Liver (tissue), 3 donors: ENCODE data around the gene EPB41L3.

Experiments used
- CTCF ChIP-seq: fragments of 150-350 bp; IDR thresholded peaks from 2 replicates; pipeline ENCODE4 v1.5.1; 2017; ENCODE audit warnings: improper control_type of control experiment, low read depth, low read length; ENCODE audit not compliant: missing input control
- EGR1 ChIP-seq, 2 donors: IDR thresholded peaks; 2 replicates each; pipeline ENCODE4 v1.6.1; 2016 to 2018; ENCODE audit warnings: antibody characterized with exemption in 2 of 2, low read depth in 2 of 2
- GABPA ChIP-seq, 2 donors: IDR thresholded peaks in 1 of 2; conservative IDR thresholded peaks in 1 of 2; 2 replicates each; pipeline ENCODE4 v1.6.1; 2016; ENCODE audit warnings: antibody characterized with exemption in 2 of 2, mild to moderate bottlenecking in 1 of 2, moderate library complexity in 1 of 2
- HNF4G ChIP-seq: IDR thresholded peaks from 2 replicates; pipeline ENCODE4 v1.6.1; 2016; ENCODE audit warnings: antibody characterized with exemption
- JUND ChIP-seq, 2 donors: IDR thresholded peaks; 2 replicates each; pipeline ENCODE4 v1.6.1; 2016; ENCODE audit warnings: antibody characterized with exemption in 2 of 2
- NR2F2 ChIP-seq: IDR thresholded peaks from 2 replicates; pipeline ENCODE4 v1.6.1; 2016; ENCODE audit warnings: antibody characterized with exemption
- RAD21 ChIP-seq, 2 donors: IDR thresholded peaks; 2 replicates each; pipeline ENCODE4 v1.6.1; 2016; ENCODE audit warnings: antibody characterized with exemption in 2 of 2, mild to moderate bottlenecking in 2 of 2
- REST ChIP-seq: IDR thresholded peaks from 2 replicates; pipeline ENCODE4 v1.6.1; 2016; ENCODE audit warnings: antibody characterized with exemption, mild to moderate bottlenecking
- SP1 ChIP-seq: IDR thresholded peaks from 2 replicates; pipeline ENCODE4 v1.6.1; 2018; ENCODE audit warnings: antibody characterized with exemption, mild to moderate bottlenecking
- TAF1 ChIP-seq: conservative IDR thresholded peaks from 2 replicates; pipeline ENCODE4 v1.6.1; 2016; ENCODE audit warnings: antibody characterized with exemption, mild to moderate bottlenecking
- ZBTB33 ChIP-seq: IDR thresholded peaks from 2 replicates; pipeline ENCODE4 v1.6.1; 2016; ENCODE audit warnings: antibody characterized with exemption
- donor health status: healthy.
- donor health status: healthy.

- TF ChIP-seq CTCF, result no peak
- TF ChIP-seq ZBTB33, result no peak
- TF ChIP-seq NR2F2, result no peak
- TF ChIP-seq REST, result no peak
- no peak for TF ChIP-seq JUND (IDR thresholded peaks at IDR 0.05)
- TF ChIP-seq SP1, result no peak
- no peak for TF ChIP-seq RAD21 (IDR thresholded peaks at IDR 0.05)
- TF ChIP-seq TAF1, result no peak
- TF ChIP-seq EGR1 (IDR thresholded peaks at IDR 0.05; ENCODE audit: low read depth in 2 of 2), result no peak
- TF ChIP-seq GABPA (IDR thresholded peaks at IDR 0.05 in 1 of 2, conservative IDR thresholded peaks at IDR 0.05 in 1 of 2), result no peak
- TF ChIP-seq HNF4G, result no peak
Observed at GRCh38 chr18:5516841-5517240, 27.0 kb downstream of the EPB41L3 start.
